H9 (cell line): ENCODE data around the gene TMEM181. TPM values are rescaled to one million over a fixed set of nuclear protein-coding genes. Genes with fewer than 3 reads are reported as not detected.
"Not testable (repeated sequence)": the region's sequence is repeated elsewhere in the genome, so short reads cannot be mapped to it uniquely, and the experiment has no call there.

Experiments used
- DNase-seq: peaks from one replicate; pipeline ENCODE4 v3.0.0-alpha.2; 2017
- H2AFZ ChIP-seq: one replicate; pipeline ENCODE4 v1.6.1; 2013; ENCODE audit warnings: mild to moderate bottlenecking, low read length, control low read depth, moderate library complexity
- H2AK5ac ChIP-seq: 2 replicates; pipeline ENCODE4 v1.6.1; 2013; ENCODE audit warnings: low read length, control low read depth, mixed read lengths; ENCODE audit not compliant: insufficient read length
- H2BK120ac ChIP-seq: one replicate; pipeline ENCODE4 v1.6.1; 2013; ENCODE audit warnings: low read depth, mild to moderate bottlenecking, low read length, control low read depth, inconsistent platforms; ENCODE audit not compliant: poor library complexity, severe bottlenecking
- H2BK12ac ChIP-seq: 2 replicates; pipeline ENCODE4 v1.6.1; 2013; ENCODE audit warnings: low read length, control low read depth, mixed read lengths, low read depth; ENCODE audit not compliant: insufficient read length
- H2BK15ac ChIP-seq: 2 replicates; pipeline ENCODE4 v1.6.1; 2013; ENCODE audit warnings: low read depth, low read length, control low read depth
- H2BK20ac ChIP-seq: one replicate; pipeline ENCODE4 v1.6.1; 2013; ENCODE audit warnings: low read depth, mild to moderate bottlenecking, low read length, control low read depth, inconsistent platforms; ENCODE audit not compliant: poor library complexity, severe bottlenecking
- H2BK5ac ChIP-seq: 2 replicates; pipeline ENCODE4 v1.6.1; 2013; ENCODE audit warnings: low read length, control low read depth, mixed read lengths; ENCODE audit not compliant: insufficient read length
- H3K14ac ChIP-seq: 2 replicates; pipeline ENCODE4 v1.6.1; 2013; ENCODE audit warnings: low read length, control low read depth; ENCODE audit not compliant: insufficient read depth
- H3K18ac ChIP-seq: 2 replicates; pipeline ENCODE4 v1.6.1; 2013; ENCODE audit warnings: low read depth, mild to moderate bottlenecking, mixed read lengths, low read length, control low read depth; ENCODE audit not compliant: insufficient read length
- H3K23ac ChIP-seq: 2 replicates; pipeline ENCODE4 v1.6.1; 2013; ENCODE audit warnings: low read length, control low read depth, mixed read lengths, low read depth; ENCODE audit not compliant: insufficient read length
- H3K23me2 ChIP-seq: 2 replicates; pipeline ENCODE4 v1.6.1; 2013; ENCODE audit warnings: low read depth, mild to moderate bottlenecking, mixed read lengths, low read length, control low read depth; ENCODE audit not compliant: insufficient read length, poor library complexity, severe bottlenecking
- H3K27ac ChIP-seq: 2 replicates; pipeline ENCODE4 v1.5.1; 2013; ENCODE audit warnings: low read length, control low read depth, mixed read lengths, low read depth; ENCODE audit not compliant: insufficient read length
- H3K27me3 ChIP-seq: 2 replicates; pipeline ENCODE4 v1.6.1; 2013; ENCODE audit warnings: low read length, control low read depth, inconsistent platforms; ENCODE audit not compliant: insufficient read depth
- H3K4ac ChIP-seq: 2 replicates; pipeline ENCODE4 v1.6.1; 2013; ENCODE audit warnings: low read depth, mild to moderate bottlenecking, control low read depth, inconsistent platforms, low read length, moderate library complexity
- H3K4me1 ChIP-seq: 2 replicates; pipeline ENCODE4 v1.6.1; 2013; ENCODE audit warnings: low read length, control low read depth, inconsistent platforms; ENCODE audit not compliant: insufficient read depth
- H3K4me2 ChIP-seq: 2 replicates; pipeline ENCODE4 v1.6.1; 2013; ENCODE audit warnings: low read length, control low read depth, mixed read lengths; ENCODE audit not compliant: insufficient read length, insufficient read depth
- H3K56ac ChIP-seq: 2 replicates; pipeline ENCODE4 v1.6.1; 2013; ENCODE audit warnings: low read depth, mild to moderate bottlenecking, mixed read lengths, low read length, control low read depth; ENCODE audit not compliant: insufficient read length
- H3K79me1 ChIP-seq: 2 replicates; pipeline ENCODE4 v1.6.1; 2013; ENCODE audit warnings: low read depth, mild to moderate bottlenecking, moderate library complexity, low read length, control low read depth, inconsistent platforms; ENCODE audit not compliant: insufficient read depth, poor library complexity, severe bottlenecking
- H3K79me2 ChIP-seq: 2 replicates; pipeline ENCODE4 v1.6.1; 2013; ENCODE audit warnings: low read length, control low read depth, inconsistent platforms; ENCODE audit not compliant: insufficient read depth
- H3K9ac ChIP-seq: 2 replicates; pipeline ENCODE4 v1.6.1; 2013; ENCODE audit warnings: low read length, control low read depth, mixed read lengths; ENCODE audit not compliant: insufficient read length; ENCODE audit errors: extremely low read depth
- H3K9me3 ChIP-seq: one replicate; pipeline ENCODE4 v1.6.1; 2013; ENCODE audit warnings: low read depth, low read length, inconsistent platforms; ENCODE audit not compliant: control insufficient read depth
- H3T11ph ChIP-seq: one replicate; pipeline ENCODE4 v1.6.1; 2013; ENCODE audit warnings: mild to moderate bottlenecking, low read length, control low read depth, inconsistent platforms
- H4K20me1 ChIP-seq: one replicate; pipeline ENCODE4 v1.6.1; 2013; ENCODE audit not compliant: control insufficient read depth, insufficient read length, insufficient read depth
- H4K5ac ChIP-seq: 2 replicates; pipeline ENCODE4 v1.6.1; 2013; ENCODE audit warnings: low read depth, mild to moderate bottlenecking, mixed read lengths, low read length, control low read depth; ENCODE audit not compliant: insufficient read length
- H4K8ac ChIP-seq: replicated peaks from 2 replicates; pipeline ENCODE4 v1.6.1; 2013; ENCODE audit warnings: low read length, control low read depth, mixed read lengths, low read depth; ENCODE audit not compliant: insufficient read length
- H4K91ac ChIP-seq: 2 replicates; pipeline ENCODE4 v1.6.1; 2013; ENCODE audit warnings: low read depth, mild to moderate bottlenecking, moderate library complexity, mixed read lengths, low read length, control low read depth; ENCODE audit not compliant: insufficient read length
- H3K27ac Mint-ChIP-seq, 3 experiments: 2 replicates in 2 of 3; 3 replicates in 1 of 3; pipeline ENCODE4 v1.8.0; 2020 to 2021; ENCODE audit warnings: mixed read lengths in 3 of 3, mild to moderate bottlenecking in 1 of 3, moderate library complexity in 1 of 3
- H3K27me3 Mint-ChIP-seq: 2 replicates; pipeline ENCODE4 v1.8.0; 2021; ENCODE audit warnings: low read depth, mild to moderate bottlenecking, moderate library complexity, mixed read lengths
- H3K36me3 Mint-ChIP-seq, 3 experiments: 2 replicates in 2 of 3; 3 replicates in 1 of 3; pipeline ENCODE4 v1.8.0; 2020 to 2021; ENCODE audit warnings: low read depth in 3 of 3, mixed read lengths in 3 of 3; ENCODE audit not compliant: insufficient read depth in 1 of 3
- H3K4me1 Mint-ChIP-seq, 2 experiments: 2 replicates each; pipeline ENCODE4 v1.8.0; 2020; ENCODE audit warnings: mixed read lengths in 2 of 2
- H3K4me3 Mint-ChIP-seq, 2 experiments: 2 replicates in 1 of 2; 3 replicates in 1 of 2; pipeline ENCODE4 v1.8.0; 2020 to 2021; ENCODE audit warnings: mild to moderate bottlenecking in 2 of 2, mixed read lengths in 2 of 2, moderate library complexity in 1 of 2
- H3K9me3 Mint-ChIP-seq, 2 experiments: 2 replicates in 1 of 2; 3 replicates in 1 of 2; pipeline ENCODE4 v1.8.0; 2020; ENCODE audit warnings: mild to moderate bottlenecking in 2 of 2, mixed read lengths in 2 of 2, moderate library complexity in 1 of 2
- WGBS: extraction: QIAGEN DNeasy Blood & Tissue Kit; methylation state at CpG from one replicate; pipeline ENCODE4 v1.1.7; 2013; ENCODE audit warnings: missing lambda C conversion rate, low lambda C conversion rate, mixed read lengths; ENCODE audit not compliant: insufficient read length; ENCODE audit errors: extremely low coverage; 5-methylcytosine and 5-hydroxymethylcytosine counted together
- total RNA-seq: library from RNA; stranded (reverse); gene quantifications from 2 replicates; pipeline ENCODE4 v1.2.1, GENCODE V29; 2021

TMEM181 gene
- total RNA-seq, 1 experiment from 2014 or later, result 24.4 TPM

DNA sequence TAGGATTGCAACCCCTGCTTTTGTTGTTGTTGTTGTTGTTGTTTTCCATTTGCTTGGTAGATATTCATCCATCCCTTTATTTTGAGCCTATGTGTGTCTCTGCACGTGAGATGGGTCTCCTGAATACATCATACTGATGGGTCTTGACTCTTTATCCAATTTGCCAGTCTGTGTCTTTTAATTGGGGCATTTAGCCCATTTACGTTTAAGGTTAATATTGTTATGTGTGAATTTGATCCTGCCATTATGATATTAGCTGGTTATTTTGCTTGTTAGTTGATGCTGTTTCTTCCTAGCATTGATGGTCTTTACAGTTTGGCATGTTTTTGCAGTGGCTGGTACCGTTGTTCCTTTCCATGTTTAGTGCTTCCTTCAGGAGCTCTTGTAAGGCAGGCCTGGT is 58.4 kb downstream of the TMEM181 start:
- H3K4me2 ChIP-seq, H2BK120ac ChIP-seq, H2BK5ac ChIP-seq, H3T11ph ChIP-seq, H2BK20ac ChIP-seq, H3K18ac ChIP-seq, H3K4me1 ChIP-seq, H3K27ac ChIP-seq, H4K91ac ChIP-seq, DNase-seq, H3K14ac ChIP-seq, H3K9me3 Mint-ChIP-seq, H3K9me3 ChIP-seq, H3K23me2 ChIP-seq, H4K20me1 ChIP-seq, H2AK5ac ChIP-seq, H3K4me3 Mint-ChIP-seq, H2BK12ac ChIP-seq, H3K27me3 ChIP-seq, H2AFZ ChIP-seq, H3K9ac ChIP-seq, H3K23ac ChIP-seq, H3K27ac Mint-ChIP-seq, H4K5ac ChIP-seq, H2BK15ac ChIP-seq, H4K8ac ChIP-seq, H3K27me3 Mint-ChIP-seq, H3K4ac ChIP-seq, H3K79me2 ChIP-seq, H3K79me1 ChIP-seq, H3K56ac ChIP-seq, H3K4me1 Mint-ChIP-seq: not testable (repeated sequence)
- WGBS, result no CpG with 5 or more reads among the region's 3 CpGs
- peaks cover 27 to 77% (median 63%) of the 10 kb centered on the region in 3 experiments for H3K36me3 Mint-ChIP-seq
